T follicular helper cell (primary cell): ENCODE data around the gene TPP1.

Experiments
- DNase-seq: peaks from one replicate; pipeline ENCODE4 v3.0.0-alpha.2; 2020; ENCODE audit warnings: low read depth

Gene TPP1

GRCh38 chr11:6611092-6611962 lies 7.9 kb downstream of the TPP1 start:
- DNase-seq: peak; percentile 20

DNA sequence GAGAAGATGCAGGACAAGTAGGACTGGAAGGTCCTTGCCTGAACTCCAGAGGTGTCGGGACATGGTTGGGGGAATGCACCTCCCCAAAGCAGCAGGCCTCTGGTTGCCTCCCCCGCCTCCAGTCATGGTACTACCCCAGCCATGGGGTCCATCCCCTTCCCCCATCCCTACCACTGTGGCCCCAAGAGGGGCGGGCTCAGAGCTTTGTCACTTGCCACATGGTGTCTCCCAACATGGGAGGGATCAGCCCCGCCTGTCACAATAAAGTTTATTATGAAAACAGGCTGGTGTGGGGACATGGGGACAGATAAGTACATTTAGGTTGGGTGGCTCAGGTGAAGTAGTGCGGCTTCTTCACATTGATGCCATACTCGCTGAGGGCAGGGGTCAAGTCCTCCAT lies 8.6 kb downstream of the TPP1 start:
- DNase-seq: no peak

DNA sequence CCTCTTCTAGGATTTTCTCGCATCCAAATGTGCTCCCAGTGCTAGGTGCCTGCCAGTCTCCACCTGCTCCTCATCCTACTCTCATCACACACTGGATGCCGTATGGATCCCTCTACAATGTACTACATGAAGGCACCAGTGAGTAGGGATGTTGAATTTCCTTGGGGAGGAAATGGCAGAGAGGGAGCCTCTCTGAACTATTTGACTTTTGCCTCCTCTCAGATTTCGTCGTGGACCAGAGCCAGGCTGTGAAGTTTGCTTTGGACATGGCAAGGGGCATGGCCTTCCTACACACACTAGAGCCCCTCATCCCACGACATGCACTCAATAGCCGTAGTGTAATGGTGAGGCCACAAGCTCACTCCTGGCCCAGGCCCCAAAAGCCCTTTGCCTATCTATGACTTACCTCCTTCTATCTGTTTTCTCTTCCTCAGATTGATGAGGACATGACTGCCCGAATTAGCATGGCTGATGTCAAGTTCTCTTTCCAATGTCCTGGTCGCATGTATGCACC lies 9.7 kb downstream of the TPP1 start:
- DNase-seq: no peak

DNA sequence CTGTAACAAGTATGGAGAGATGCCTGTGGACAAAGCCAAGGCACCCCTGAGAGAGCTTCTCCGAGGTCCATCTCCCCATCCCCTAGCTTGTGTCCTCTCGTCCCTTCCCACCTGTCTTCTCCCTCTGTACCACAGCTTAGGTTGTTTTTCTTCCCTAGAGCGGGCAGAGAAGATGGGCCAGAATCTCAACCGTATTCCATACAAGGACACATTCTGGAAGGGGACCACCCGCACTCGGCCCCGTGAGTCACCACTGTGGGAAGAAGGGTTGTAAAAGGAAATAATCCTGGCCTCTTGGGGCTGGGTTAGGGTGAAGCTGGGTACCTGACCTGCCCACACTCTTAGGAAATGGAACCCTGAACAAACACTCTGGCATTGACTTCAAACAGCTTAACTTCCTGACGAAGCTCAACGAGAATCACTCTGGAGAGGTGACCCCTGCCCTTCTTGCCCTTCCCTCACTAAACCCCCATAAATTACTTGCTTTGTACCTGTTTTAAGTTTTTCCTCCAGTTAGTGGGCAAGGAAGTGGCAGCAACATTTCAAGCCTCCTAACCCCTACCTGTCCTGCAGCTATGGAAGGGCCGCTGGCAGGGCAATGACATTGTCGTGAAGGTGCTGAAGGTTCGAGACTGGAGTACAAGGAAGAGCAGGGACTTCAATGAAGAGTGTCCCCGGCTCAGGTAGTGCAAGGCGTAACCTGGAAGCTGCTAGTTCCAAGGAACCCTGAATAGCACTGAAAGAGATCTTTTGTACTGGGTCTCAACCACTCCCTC lies 10.3 kb downstream of the TPP1 start:
- no peak for DNase-seq

DNA sequence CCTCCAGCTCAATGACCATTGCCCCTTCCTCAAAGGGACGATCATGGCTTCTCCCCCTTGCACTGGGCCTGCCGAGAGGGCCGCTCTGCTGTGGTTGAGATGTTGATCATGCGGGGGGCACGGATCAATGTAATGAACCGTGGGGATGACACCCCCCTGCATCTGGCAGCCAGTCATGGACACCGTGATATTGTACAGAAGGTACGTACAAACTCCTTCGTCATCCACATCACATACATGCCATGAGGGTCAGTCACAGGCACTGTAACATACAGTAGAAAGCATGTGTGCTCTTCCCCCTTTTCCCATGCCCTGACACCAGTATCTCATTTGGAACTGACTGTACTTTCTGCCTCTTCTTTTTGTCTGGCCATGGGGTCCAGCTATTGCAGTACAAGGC lies 11.2 kb downstream of the TPP1 start:
- no peak for DNase-seq

DNA sequence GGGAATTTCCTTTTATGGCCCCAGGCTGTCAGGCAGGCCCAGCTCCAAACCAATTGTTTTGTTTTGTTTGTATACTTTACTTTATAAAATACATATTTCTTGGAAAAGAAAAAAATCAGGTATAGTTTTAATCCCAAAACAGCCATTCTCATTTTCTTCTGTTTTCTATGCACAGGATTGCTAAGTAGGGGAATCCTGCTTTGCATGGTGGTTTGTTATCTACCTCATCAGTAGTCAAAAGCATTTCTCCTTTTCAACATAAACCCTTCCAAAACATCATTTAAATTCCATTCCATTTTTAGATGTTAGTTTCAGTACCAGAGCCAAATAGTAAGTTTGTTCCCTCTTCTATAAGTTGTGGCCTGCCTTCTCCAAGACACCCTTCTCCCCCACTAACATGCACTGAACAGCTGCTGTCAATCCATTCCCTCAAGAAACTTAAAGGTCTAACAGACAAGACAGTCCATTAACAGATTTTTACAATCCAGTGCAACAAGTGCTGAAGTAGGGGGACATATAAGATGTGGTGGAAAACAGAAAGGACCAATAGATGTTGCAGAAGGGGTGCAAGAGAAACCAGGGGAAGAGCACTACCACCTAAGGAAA lies 11.9 kb downstream of the TPP1 start:
- no peak for DNase-seq

DNA sequence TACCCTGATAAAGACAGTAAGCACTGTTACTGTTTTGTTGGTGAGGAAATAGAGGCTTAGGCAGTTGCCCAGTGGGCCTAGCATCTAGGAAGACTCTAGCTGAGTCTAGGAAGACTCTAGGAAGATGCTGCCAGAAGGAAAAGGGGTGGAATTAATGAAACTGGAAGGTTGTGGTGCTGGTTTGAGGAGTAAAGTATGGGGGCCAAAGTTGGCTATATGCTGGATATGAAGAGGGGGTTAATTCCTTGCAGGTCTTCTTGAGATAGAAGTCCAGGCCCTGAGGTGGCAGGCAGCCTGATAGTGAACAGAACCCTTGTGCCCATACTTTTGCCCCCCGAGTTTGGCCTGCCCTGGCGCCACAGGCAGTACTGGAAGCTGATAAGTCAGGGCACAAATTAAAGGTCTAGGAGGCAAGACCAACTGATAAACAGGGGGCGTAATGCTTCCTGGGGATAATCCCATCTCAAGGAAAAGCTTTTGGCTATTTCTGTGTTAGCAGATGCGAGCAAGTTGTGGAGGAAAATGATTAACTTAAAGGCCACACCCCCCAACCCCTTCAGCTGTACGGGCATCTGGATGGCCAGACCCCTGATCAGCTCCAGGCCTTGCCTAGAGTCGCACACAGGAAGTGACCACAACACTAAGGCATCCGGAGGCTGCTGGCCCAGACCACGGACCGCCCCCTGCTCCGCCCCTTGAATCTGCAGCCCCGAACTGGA lies 12.6 kb downstream of the TPP1 start:
- DNase-seq: no peak

DNA sequence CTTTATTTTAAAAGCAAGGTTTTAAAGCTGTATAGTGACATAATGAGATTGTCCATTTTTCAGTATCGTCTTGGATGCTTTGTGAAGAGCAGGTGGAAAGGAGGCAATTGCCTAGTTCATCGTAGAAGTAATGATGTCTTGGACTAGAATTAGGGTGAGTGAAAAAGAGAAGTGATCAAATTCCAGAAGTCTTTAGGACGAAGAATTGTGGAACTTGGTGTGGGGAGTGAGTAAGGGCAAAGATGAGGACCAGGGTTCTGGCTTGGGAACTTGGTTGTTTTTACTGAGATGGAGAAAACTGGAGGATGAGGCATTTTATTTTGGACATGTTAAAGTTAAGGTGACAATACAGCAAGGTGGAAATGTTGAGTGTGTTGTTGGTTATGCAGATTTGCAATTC lies 14.4 kb downstream of the TPP1 start:
- no peak for DNase-seq

DNA sequence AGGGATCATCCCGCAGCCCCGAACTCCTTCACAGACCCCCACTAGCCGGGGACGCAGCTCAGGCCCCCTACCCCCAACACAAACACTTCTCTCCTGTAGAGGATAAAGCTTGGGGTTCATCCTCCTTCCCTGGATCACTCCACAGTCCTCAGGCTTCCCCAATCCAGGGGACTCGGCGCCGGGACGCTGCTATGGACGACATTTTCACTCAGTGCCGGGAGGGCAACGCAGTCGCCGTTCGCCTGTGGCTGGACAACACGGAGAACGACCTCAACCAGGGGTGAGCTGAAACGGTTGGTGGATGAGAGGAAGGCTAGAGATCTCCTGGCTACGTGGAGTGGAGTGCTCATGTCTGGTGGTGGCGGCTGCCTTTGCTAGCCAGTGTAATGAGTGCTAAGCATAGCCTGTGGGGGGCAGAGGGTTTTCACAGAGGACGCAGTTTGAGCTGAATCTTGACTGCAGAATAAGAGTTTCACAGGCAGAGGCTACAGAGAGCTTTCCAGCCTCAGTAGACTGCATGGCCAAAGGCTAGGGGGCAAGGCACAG lies 15.1 kb downstream of the TPP1 start:
- DNase-seq: peak; percentile 26

DNA sequence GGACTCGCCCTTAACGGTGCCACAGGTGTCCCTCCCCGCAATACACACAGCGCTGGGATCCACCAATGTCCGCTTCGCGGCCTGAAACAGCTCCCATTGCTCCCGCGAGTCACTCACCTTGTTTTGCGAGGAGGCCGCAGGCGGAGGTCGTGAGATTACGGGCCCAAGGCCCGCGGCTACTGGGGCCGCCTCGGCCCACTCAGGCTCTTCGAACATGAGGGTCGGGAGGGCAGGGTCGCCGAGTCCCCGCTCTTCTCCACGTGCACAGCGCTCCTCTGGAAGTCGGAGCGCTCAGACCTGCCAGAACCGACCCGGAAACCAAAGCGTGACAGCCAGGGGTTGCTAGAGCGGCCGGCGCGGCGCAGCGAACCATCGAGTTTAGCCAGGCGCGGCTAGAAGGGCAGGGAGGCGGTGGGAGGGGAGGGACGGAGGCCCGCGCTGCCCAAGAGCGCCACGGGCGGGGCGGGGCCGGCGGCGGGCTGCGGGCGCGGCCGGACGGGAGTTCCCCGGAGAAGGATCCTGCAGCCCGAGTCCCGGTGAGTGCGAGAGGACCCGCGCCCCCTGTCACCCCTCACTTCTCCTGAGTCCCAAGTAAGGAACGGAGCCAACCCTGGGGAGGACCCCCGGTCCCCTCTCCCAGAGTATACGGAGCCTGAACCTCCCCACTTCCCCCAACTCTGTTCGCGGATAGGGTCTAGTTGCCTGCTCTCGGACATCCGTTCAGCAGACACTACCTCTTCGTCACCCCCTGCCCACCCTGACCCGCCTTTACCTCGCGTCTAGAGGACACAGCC lies 15.7 kb downstream of the TPP1 start, which contains the start of the genes ILK and RRP8:
Gene ILK (plus strand): TSS at position 488 of the 794 bp plus-strand sequence. CDS start 498 bp downstream, outside the sequence.
Gene RRP8 (minus strand): TSS at position 330 of the 794 bp plus-strand sequence. CDS start 114 bp downstream, at position 216.
- peak; percentile 67 for DNase-seq

GRCh38 chr11:6602096-6602940 lies 16.9 kb downstream of the TPP1 start:
- no peak for DNase-seq

DNA sequence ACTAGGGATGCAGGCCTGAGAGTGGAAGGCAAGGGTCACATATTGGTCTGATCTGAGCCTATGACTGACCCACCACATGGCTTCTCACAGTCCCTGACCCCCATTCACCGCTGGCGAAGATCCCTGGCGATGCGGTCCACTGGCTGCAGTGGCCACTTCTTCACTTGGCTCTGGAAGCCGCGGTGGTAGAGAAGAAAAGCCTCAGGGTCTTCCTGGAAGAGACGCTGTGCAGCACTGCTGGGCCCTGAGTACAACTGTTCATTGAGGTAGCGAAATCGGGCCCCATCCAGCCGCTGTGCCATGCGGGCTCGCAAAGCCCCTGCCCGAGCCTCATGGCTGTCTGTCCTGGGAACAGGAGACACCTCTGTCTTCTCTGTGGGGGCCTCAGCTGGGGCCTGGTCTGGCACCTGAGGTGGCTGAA lies 18.2 kb downstream of the TPP1 start:
- no peak for DNase-seq

GRCh38 chr11:6599881-6600390 lies 19.3 kb downstream of the TPP1 start:
- DNase-seq: no peak

DNA sequence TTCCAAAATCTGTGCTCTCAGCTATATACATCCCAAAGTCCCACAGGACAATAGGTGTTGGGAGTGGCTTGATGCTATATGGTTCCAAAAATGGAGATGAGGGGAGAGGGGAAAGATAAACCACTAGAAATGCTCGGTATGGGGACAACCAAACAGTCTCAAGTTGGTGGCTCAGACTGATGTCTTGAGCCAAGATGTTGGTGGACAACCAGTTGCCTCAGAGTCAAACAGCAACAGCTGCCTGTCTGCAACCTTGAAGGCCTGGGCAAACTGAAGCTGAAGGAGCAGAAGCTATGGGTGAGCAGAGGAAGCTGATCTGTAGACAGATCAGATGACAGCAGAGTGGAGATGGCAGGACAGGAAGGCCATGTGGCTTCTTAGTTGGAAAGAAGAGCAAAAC lies 19.8 kb downstream of the TPP1 start:
- no peak for DNase-seq

GRCh38 chr11:6598555-6598954 lies 20.7 kb downstream of the TPP1 start:
- no peak for DNase-seq

GRCh38 chr11:6596239-6596877 lies 22.9 kb downstream of the TPP1 start:
- DNase-seq: no peak

GRCh38 chr11:6594142-6594768 lies 25.0 kb downstream of the TPP1 start:
- DNase-seq: no peak

- DNase-seq: no peak
Observed at GRCh38 chr11:6588018-6588417, 31.2 kb downstream of the TPP1 start.
